NCI-H2227 treated with DMSO at 0.1 percent for 48 hours (cell line): ENCODE measurements around the gene MRM3.
"Not testable (repeated sequence)": the region's sequence is repeated elsewhere in the genome, so short reads cannot be mapped to it uniquely, and the experiment has no call there.

Experiments used
- DNase-seq: peaks from one replicate; lab custom pipeline; 2025; lab: John Stamatoyannopoulos, UW

The MRM3 gene

DNA sequence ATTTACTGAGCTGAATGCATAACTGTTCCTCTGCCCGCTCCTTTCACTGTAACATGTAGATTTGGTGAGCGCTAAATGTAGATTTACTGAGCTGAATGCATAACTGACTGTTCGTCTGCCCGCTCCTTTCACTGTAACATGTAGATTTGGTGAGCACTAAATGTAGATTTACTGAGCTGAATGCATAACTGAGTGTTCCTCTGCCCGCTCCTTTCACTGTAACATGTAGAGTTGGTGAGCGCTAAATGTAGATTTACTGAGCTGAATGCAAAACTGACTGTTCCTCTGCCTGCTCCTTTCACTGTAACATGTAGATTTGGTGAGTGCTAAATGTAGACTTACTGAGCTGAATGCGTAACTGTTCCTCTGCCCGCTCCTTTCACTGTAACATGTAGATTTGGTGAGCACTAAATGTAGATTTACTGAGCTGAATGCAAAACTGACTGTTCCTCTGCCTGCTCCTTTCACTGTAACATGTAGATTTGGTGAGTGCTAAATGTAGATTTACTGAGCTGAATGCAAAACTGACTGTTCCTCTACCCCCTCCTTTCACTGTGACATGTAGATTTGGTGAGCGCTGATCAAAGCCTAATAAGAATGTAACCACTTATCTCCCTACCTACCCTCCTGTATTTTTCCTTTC, 26.7 kb upstream of the MRM3 start:
- DNase-seq: not testable (repeated sequence)

DNA sequence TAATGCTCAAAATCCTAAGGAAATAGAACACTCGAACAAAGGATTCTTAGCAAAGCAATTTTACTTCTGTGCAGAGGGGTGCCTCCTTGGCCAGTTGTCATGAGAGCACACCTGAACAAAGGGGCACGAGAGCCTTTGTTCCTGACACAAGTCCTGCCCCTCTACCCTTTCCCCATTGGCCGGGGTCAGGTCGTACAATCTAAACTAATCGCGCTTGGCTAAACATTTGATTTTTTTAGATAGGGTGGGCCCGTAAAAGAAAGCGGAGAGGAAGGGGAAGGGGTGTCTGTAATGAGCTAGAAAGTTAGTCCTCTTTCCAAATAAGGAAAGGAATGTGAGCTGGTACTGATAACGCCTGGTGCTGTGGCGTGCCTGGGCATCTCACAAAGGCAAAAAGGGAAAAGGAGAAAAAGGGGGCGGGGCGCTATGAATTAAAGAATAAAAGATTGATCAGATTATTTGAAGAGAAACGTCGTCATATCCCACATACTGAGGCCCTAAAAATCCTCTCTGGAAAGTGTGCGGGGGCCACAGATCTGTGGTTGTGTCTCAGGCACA, 26.1 kb upstream of the MRM3 start:
- DNase-seq: not testable (repeated sequence)

DNA sequence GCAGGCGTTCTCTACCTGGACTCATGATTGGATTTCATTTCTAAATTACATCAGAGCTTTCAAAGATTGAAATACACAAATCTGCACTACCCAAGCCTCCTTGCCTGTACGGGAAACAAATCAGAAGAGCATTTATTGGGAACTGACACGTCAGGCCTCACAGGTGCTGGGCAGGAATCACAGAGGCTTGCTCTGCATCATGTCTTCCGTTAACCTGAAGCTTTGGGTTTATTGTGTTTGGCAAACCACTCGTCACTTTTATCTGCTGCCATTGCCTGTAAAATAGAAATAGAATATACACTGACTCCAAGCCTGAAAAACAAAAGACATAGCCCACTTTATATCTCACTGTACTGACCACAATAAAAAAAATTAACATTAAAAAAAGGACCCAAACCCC, 22.2 kb upstream of the MRM3 start:
- DNase-seq: no peak

DNA sequence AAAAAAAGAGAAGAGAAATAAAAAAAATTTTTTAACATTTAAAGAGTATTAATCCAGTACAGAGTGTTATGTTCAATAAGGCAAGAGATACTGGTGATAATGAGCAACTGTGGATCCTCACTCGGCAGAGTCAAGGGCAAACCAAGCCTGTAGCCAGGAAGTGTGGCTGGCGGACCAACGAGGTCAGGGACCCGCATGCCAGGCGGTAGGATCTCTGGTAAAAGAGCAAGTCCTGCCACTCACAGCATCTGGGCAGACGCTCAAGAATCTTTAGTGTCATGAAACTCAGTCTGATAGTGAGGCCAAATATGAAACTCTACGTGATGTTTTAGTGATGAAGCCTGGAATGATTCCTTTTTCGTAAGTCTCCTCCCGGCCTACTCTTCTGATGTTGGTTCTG, 21.8 kb upstream of the MRM3 start:
- no peak for DNase-seq

DNA sequence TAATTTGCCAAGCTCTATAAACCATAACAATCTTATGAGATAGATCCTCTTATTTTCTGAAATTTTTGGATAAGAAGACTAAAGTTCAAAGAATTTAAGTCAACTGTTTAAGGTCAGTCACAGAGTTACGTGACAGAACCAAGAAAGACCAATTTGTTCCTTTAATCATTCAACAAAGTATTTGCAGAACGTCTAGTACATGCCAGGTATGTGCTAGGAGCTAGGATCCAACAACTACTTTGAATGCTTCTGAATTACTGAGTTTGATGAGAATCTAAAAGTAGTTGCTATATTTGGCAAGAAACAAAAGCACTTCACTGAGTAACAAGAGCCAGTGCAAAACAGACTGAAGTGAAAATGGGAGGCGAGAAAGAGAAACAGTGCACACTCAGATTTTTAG, 15.1 kb upstream of the MRM3 start:
- no peak for DNase-seq

DNA sequence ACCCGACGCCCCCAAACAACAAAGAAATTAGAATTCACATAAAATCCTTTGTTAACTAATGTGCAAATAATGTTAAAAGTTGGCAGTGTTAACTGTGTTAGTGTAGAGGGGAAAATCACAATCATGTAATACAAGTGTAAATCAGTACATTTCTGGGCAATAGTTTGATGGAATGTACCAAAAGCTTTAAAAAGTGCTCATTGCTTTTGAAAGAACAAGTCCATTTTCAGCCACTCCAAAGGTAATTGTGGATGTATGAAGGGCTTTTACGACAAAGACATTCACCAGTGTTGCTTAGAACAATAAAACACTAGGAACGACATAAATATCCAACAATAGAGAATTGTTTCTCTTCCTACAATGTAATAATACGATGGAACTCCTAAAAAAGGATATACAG, 9.1 kb upstream of the MRM3 start:
- DNase-seq: no peak

DNA sequence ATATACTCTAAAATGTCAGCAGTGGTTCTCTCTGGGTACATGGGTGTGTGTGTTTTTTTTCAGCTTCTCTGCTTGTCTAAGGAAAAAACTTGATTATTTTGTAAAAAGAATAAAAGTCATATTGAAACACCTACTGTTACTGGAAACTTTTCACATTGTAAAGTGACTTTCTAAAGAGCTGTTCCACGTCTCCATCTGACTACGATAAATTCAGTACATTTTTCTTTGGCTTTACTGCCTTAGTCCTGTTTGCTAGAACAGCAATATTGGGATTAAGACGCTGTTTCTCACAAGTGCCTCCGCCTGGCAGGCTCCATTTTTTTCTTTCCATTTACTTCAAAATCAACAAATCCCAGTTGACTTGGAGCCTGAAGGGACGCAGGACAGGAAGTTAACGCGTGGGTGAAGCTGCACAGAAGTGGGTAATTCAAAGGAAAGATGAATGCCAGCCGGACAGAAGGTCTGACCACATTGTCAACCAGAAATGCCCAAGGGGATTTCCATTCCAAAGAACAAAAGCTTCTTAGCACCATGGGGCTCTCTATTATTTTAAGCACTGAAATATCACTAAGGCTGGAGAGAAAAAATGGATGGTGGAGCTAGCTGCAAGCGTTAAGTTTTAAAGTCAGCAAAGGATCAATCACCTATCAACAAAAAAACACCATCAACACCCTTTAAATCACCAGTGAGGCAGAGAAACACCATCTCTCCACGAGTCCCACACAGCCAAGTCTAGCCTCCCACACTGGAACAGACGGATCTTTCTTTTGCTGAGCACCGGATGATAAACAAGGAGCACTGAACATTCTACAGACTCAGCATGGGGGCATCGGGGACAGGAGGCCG, 8.5 kb upstream of the MRM3 start:
- no peak for DNase-seq

DNA sequence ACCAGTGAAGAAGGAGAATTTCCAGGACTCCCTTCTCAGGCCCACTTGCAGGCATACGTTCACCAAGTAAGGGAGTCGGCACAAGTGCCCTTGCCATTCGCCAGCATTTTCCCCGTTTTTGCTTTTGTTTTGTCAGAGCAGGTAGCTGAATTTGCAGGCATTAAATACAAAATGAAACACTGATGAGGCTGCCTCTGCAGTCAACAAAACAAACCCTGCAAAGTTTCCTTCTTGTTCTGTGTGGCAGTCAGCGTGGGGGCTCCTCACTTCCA, 7.9 kb upstream of the MRM3 start:
- no peak for DNase-seq

DNA sequence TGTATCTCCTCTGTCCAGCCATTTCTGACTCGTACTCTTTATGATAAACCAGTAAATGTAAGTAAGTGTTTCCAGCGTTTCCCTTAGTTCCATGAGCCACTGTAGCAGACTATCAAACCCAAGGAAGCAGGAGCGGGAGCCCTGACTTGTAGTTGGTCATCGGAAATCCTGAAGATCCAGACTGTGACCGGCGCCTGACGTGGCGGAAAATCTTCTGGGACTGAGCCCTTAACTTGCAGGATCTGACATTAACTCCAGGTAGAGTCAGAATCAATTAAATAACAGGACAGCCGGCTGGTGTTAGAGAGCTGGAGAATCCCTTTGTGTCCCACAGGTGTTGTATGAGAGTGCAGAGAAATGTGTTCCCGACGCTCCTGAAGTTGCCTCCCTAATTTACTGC, 4.1 kb upstream of the MRM3 start:
- no peak for DNase-seq

DNA sequence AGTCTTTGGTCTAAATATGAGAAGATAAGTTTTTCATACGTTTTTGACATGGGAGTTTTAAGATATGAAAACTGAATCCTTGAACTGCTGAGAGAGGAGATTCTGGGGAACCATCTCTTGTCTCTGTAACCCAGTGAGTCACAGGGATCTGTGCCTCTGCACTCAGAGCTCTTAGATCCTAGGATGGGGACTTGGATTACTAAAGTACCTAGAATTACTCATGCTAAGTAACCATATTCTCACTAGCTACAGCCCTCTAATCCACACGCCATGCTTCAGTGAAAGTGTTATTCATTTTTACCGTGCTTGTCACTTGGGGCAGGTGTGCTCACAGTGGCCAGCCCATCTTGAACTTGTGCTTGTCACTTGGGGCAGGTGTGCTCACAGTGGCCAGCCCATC, 2.0 kb downstream of the MRM3 start:
- no peak for DNase-seq

DNA sequence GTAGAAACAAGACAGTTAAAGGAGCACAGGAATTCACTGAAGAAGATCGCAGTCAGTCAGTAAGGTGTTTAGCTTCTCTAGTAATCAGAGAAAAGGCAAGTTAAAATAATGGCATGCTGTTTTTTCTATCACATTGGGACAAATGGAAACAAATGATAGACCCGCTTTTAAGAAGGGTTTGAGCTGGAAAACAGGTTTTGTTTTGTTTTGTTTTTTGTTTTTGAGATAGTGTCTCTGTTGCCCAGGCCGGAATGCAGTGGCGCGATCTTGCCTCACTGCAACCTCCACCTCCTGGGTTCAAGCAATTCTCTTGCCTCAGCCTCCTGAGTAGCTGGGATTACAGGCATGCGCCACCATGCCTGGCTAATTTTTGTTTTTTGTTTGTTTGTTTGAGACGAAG, 3.7 kb downstream of the MRM3 start:
- not testable (repeated sequence) for DNase-seq

DNA sequence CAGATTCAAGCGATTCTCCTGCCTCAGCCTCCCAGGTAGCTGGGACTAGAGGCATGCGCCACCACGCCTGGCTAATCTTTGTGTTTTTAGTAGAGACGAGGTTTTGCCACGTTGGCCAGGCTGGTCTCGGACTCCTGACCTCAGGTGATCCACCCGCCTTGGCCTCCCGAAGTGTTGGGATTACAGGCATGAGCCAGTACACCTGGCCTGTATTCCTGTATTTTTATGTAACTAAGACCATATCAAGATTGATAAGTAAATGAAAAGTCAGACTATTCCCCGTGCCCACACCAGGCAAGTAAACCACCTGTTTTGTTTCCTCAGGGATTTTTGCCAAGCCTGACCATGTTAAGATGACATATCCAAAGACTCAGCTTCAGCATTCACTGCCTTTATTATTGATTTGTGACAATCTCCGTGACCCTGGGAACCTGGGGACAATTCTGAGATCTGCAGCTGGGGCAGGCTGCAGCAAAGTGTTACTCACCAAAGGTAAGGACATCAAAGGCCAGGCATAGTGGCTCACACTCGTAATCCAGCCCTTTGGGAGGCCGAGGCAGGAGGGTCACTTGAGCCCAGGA, 5.6 kb downstream of the MRM3 start:
- DNase-seq: no peak

DNA sequence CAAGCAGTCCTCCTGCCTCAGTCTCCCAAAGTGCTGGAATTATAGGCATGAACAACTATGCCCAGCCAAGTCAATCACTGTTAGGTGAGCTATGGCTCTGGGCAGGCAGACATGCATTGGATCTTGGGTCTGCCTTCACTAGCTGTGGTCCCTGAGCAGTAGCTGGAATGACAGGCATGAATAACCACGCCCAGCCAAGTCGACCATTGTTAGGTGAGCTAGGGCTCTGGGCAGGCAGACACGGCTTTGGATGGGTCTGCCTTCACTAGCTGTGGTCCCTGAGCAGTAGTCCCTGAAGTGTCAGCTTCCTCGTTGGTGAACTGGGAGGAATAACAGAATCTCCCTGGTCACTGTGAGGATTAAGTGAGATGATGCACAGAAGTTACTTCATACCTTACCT, 6.4 kb downstream of the MRM3 start:
- DNase-seq: no peak

DNA sequence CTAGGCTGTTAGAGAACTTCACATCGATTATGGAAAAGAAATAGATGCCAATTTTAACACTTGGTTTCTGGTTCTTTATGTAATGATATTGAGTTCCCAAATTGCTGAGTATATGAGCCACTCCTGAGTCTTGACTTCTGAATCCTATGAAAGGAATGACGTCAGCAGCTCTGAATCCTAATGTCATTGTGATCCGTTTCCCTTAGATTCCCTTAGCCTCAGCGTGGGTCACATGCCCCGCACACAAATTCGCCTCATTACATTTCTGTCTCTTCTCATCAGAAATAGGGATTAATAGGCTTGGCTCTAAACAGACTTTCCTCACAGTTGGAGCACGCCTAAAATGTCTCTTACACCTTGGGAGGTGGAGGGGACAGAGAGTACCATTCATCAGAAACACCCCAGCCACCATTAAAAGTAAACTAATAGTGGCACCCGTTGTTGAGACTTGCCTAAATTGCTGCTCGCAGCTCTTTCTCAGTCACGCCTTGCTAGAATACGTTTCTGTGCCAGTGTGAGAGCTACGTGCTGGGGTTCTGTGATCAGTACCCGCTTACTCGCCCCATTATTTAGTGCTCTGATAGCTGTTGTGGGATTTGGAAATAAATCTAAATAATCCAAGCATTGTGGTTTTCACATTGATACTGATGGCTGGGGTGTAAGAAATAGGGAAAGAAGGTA, 7.1 kb downstream of the MRM3 start:
- no peak for DNase-seq

DNA sequence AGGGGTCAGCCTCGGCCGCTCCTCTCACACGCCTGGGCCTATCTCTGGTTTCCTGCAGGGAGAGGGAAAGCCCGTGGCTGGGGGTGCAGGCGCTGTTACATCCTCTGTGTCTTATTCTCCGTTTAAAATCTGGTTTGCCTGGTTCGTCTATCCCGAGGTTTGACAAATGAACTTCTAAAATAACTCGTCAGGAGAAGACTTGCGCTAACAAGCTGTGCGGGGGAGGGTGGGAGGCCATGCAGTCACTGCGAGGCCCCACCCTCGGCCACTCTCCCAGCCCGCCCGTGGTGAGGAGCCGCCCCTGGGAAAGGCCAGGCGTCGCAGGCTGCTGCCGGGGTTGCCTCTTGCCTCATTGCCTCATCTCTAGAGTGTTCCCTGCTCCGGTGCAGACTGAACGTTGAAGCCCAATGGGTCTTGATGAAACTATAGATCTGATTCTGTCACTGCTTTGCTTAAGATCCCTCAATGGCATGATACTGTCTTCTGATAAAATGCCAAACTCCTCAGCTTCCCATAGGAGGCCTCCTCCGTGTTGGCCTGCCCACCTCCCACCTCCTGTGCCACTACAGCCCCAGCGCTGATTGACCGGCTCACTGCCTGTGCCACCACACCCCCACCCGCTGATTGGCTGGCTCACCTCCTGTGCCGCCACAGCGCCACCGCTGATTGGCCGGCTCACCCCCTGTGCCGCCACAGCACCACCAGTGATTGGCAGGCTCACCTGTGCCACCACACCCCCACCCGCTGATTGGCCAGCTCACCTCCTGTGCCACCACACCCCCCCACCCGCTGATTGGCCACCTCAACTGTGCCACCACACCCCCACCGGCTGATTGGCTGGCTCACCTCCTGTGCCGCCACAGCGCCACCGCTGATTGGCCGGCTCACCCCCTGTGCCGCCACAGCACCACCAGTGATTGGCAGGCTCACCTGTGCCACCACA, 8.0 kb downstream of the MRM3 start:
- not testable (repeated sequence) for DNase-seq

DNA sequence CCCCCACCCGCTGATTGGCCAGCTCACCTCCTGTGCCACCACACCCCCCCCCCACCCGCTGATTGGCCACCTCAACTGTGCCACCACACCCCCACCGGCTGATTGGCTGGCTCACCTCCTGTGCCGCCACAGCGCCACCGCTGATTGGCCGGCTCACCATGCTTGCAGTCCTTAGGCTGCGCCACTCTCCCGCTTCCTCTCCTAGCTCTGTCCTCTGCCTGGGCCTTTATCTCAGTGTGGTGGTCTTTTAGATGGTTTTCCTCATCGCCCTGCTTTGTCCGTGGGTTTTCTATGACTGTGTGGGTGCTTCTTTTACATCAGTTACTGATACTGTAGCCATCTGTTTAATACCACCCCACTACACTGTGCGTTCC, 8.7 kb downstream of the MRM3 start:
- not testable (repeated sequence) for DNase-seq

DNA sequence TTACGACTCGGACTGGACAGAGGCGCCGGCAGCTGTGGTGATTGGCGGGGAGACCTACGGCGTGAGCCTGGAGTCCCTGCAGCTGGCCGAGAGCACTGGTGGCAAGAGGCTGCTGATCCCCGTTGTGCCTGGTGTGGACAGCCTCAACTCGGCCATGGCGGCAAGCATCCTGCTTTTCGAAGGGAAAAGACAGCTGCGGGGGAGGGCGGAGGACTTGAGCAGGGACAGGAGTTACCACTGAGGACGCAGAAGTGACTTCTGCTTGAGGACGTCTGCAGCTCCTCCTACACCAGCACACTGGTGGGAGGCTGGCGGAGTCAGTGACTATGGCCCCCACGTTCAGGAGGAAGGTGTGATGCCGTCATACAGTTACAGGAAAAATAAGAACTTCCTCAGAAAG, 9.7 kb downstream of the MRM3 start:
- no peak for DNase-seq

DNA sequence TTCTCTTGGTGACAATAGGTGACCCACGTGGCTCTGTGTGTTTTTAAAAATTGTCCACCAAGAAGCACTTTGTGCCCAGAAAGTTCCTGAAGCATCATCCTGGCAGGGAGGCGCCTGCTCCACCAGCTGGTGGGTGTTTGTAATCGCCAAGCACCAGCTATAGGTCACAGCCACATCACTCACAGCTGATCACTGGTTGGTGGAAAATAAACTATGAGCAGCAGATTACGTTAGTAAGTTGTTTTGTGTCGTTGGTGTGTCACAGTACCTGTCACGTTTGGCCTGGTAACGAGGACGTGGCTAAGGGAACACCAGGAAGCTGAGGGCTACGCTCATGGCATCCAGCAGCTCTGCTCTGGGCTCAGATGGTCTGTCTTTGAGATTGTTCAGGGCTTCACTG, 10.1 kb downstream of the MRM3 start:
- no peak for DNase-seq

DNA sequence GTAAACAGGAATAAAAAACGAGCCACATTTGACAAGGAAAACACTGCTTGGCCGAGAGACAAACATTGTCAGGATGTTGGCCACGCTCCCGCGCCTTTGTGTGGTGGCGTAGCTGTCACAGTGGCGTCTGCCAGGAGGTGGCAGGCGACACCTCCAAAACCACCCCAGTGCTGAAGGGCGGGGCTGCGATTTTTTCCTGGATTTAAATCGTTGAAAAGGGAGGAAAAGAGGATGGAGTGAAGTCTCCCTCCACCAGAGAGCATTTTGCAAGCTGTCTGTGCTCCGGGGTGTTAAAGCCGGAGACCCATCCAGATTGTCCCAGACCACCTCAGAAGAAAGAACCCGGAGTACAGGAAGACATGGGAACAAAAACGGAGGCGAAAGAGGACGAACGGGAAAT, 12.7 kb downstream of the MRM3 start:
- peak; percentile 44 for DNase-seq

DNA sequence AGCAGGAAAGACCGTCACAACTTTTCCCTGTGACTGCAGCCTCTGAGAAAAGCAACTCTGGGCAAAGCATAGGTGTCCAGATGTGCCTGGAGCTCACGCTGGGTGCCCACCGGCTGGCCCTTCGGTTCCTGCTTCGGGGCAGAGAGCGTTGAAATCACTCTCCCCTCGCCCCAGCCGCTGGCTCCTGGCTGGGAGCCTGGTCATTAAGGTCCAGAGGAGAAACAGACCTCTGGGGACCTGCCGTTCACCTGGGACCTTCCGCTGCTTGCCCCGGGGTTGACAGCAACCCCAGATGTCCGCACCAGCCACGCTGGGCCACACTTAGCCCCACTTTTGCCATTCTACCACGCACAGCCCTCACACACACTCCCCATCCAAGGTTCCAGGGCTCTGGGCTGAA, 13.1 kb downstream of the MRM3 start:
- DNase-seq: no peak

DNA sequence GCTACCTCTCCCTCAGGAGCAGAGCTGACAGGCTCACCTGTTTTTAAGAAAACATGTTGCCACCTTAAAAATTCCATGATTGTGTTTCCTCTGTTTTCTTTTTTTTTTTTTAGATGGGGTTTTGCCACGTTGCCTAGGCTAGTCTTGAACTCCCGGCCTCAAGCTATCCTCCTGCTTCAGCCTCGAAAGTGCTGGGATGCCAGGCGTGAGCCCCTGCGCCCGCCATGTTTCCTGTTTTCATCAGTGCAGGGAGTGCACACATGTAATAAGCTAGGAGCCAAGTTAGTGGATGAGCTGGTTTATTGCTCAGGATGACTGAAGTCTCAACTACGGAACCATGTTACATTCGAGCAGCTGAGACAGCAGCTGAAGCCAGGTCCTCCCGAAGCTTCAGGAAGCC, 13.6 kb downstream of the MRM3 start:
- DNase-seq: no peak

DNA sequence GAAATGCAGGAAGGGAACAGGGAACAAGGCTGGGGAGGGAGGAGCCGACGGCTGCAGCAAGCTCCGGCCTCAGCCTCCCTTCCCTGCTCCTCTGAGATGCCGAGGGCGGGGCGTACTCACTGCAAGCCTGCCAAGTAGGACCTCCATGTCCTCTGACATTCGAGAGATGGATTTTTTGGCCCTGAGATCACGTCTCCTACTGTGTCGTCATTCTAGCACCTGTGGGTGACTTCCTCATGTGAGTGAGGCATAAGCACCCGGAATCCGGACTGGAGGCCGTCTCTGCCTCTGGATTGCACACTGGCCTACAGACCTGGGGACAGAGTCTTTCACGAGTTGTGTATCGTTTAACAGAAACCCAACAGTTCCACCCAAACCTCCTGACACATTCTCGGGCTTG, 14.5 kb downstream of the MRM3 start:
- no peak for DNase-seq
